GM18499 (cell line): ENCODE results near the gene SYCP2.

ENCODE experiments used
- ATAC-seq: cut with Tn5 transposase; IDR thresholded peaks from one replicate; pipeline ENCODE4 v1.9.1; 2021; ENCODE audit warnings: moderate number of reproducible peaks; ENCODE audit not compliant: insufficient read depth, unreplicated experiment

The SYCP2 gene

DNA sequence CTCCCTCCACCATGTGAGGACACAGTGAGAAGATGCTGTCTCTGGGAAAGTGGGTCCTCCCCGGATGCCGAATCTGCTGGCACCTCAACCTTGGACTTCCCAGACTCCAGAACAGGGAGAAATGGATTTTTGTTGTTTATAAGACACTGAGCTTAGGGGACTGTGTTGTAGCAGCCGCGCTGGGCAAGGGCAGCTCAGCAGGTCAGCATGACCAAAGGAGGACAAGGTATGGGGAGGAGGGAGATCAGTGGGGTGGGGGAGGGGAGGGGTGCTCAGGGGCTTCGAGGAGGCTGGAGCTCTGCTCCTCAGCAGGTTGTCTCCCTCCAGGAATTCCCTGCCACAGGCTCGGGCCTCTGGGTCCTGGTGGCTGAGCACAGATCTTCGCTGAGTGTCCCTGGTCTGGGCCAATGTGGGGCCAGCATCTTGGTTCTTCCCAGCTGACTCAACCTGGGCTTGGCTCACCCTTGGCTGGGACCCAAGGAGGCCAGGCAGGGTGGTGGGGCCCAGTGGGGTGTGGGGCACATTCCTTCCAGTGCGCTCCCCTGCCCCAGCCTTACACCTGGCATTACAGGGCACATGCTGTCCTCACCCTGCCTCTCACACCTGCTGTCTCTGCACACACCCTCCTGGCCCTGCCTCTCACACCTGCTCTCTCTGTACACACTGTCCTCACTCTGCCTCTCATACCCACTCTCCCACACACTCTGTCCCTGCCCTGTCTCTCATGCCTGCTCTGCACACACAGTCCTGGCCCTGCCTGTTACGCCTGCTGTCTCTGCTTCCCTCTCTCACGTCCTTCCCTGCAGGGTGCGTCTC lies 107.3 kb downstream of the SYCP2 start:
- no peak for ATAC-seq

DNA sequence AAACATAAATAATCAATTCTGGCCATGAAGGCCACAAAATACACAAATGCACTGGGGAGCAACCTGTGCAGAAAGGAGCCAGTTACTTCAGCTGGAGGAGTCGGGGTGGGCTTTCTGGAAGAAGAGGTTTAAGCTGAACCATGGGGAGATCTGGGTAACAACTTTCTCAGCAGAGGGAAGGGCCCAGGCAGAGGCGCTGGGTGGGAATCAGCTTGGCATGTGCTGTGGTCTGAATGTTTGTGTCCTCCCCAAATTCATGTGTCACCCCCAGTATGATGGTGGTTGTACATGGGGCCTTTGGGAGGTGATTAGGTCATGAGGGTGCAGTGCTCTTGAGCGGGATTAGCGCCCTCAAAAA lies 107.9 kb downstream of the SYCP2 start:
- ATAC-seq: no peak

DNA sequence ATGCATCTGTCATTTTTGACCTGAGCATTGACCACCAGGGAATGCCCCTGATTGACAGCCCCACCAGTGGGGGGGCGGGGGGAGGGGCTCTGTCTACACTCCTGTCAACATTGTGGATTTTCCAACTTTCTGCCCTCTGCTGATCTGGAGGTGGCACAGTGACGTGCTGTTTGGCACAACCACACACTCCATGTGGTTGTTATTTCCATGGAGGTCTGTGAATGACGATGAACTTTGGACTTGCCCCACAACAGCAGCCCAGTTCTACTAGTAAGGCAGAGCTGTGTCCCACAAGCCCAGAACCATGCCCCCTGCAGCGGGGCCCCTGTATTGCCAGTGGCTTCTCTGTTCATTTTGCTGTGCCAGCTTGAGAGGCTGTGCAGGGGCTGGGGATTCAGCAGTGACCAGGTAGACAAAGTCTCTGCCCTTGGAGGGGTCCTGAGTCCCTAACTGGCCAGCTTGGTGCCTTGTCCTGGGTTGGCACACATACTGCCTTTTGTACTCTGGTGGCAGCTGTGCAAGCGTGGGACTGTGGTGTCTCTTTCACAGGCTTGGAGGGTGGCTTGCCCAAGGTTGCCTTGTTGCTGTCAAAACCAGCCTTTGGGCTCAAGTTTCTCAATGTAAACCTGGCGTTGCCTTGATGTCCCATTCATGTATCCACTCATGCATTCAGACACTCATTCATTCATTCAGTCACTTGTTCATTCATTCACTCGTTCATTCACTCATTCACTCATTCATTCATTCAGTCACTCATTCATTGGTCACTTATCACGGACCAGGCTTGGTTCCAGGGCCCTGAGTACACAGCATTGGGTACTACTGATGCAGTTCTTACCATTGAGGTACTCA lies 108.5 kb downstream of the SYCP2 start:
- ATAC-seq: no peak

DNA sequence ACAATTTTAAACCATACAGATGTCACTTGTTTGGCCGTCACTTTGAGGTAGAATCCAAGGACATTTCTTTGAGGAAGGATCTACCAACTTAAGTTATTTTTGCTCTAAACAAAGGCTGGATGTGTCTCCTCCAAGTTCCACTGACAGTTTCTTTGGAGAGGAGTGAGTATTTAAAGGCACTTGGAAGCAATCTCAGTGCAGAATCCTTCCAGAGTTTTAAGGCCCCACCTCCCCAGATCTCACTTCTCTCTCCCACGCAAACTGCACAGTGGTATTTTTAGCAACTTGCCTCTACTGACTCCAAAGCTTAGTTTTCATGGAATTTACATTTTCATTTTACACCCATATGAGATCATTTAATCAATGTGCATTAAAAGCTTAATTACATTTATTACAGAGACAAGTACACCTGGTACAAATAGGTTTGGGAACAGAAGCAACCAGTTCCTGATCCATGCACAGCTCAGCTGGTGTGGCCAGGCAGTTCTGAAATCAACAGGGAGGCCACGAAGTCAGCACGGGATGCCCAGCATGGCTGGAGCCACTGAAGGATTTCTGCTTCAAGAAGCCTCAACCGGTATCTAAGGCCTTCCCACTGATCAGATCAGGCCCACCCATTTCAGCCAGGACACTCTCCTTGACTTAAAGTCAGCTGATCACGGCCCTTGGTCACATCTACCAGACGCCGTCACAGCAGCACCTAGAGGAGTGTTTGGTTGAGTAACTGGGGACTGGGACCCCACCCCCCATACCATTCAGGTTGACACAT lies 109.8 kb downstream of the SYCP2 start:
- ATAC-seq: no peak

DNA sequence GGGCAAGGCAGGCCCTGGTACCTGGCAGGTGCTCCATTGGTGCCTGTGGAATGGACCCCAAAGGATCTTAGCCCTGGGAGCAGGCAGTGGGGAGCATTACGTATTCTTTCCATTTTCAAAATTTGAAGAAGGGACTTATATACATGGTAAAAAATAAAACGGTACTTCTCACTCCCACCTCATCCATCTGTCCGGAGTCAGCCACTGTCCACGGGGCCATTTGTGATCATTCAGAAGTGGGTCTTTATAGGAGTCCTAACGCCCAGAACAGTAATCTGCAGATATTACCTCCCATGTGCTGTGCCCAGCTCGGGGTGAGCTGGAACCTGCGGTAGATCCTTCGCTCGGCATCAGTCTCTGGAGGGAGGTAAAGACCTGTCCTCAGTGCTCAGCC lies 110.4 kb downstream of the SYCP2 start:
- ATAC-seq: no peak

DNA sequence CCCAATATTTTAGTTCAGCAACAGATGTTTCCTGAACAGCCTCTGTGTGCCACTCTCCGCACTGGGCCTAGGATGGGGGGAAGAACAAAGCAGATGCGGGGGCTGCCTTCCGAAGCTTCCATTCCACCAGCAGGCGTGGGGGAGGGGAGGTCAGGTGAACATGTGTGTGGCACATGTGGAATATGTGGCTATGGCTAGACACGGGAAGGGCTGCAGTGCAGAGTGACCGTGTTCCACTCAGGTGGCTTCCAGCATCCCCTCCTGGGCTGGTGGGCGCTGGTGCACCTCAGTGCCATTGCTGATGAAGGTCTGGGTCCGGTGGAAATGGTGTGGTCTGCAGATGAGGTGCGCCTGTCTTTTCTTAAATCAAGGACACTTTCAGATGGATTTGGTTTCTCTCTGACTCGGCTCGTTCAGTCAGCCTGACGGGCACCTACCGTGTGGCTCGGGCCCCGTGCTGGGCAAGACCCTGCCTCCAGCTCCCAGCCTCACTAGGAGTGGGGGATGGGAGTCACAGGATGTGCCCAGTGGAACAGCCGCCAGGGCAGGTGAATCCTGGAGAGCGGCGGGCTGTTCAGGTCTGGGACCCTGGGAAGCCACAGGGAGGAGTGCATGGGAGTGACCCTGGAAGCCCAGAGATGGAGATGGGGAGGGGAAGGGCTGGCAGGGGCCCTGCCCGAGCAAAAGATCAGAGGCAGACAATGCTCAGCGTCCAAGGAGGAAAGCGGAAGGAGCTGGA lies 111.0 kb downstream of the SYCP2 start:
- ATAC-seq: no peak

DNA sequence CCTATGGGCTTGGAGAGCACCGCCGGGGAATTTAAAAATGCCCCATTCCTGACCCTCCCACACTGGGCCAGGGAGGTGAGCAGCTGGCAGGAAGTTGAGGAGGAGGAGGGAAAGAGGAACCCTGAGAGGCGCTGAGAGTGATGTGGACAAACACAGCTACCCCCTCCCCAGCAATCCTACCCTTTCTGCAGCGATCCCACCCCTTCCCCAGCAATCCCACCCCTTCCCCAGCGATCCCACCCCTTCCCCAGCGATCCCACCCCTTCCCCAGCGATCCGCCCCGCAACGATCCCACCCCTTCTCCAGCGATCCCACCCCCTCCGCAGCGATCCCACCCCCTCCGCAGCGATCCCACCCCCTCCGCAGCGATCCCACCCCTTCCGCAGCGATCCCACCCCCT lies 111.6 kb downstream of the SYCP2 start:
- no peak for ATAC-seq

DNA sequence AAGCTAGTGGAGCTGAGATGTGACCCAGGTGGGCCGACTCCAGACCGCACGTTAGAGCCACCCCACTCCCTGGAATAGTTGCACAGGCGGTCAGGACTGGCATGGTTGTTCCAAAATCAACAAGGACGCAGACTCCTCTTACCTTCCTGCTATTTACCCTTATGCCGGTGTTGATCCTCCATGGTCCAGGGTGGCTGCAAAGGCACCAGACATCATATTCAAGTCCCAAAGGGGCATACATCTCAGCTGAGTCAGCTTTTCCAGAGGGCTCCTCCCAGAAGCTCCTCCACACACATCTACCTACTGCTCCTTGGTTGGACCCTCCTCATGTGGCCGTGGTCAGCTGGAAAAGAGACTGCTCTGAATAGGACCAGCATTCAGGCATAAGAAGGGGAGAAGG lies 112.2 kb downstream of the SYCP2 start:
- ATAC-seq: no peak

DNA sequence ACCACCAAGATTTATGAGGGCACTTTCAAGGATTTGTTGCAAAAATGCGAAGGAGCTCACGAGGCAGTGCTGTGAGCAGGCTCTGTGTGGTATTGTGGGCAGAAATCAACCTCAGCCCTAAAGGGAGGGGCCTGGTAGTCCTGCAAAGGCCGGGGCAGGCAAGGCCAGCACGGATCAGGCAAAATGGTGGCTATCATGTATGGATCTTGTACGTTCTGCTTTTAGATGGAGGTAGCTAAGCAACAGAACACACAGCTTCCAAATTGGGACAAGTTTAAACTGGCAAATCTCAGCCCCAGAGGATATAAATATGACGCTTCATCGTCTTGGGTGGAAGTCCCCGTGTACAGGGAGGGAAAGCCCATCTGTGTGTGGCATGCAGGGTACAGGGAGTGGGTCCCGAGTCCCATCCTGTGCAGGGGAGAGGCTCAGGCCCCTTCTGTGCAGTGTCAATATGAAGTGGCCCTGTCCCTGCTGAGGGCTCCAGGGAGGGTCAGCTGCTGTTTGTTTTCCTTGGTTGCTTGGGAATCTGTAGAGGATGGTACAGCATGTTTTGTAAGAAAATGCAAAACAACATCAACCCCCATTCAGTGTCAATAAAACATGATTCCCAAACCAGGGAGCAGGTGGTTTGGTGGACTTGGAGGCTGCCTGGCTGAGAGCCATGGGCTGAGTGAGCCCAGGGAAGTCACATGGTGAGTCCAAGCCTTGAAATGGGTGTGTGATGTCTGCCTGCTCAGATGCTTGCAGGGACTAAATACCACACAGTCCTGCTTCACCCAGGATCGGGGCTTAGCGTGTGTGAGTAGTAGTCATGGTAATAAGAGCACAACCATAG lies 113.0 kb downstream of the SYCP2 start:
- no peak for ATAC-seq

DNA sequence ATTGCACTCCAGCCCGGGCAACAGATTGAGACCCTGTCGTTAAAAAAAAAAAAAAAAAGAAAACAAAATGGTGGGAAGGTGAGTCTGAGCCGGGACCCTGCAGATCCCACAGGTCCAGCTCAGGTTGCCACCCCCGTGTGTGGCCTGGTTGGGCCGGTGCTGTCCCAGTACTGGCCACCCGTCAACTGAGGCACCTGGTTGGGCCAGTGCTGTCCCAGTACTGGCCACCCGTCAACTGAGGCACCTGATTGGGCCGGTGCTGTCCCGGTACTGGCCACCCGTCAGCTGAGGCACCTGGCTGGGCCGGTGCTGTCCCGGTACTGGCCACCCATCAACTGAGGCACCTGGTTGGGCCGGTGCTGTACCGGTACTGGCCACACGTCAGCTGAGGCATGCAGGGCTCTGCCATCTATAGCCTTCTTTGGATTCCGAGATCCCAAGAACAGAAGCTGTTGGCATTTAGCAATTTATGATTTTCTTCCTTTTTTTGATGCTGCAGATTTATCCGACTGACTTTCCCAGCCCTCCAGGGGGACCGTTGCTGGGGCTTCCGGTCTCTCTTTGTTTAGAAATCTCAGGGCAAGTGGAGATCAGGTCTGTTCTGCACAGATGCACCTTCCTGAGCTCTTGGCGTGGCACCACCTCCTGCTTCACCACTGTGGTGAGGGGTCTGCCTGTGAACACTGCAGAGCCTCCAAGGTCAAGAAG lies 113.8 kb downstream of the SYCP2 start:
- no peak for ATAC-seq

DNA sequence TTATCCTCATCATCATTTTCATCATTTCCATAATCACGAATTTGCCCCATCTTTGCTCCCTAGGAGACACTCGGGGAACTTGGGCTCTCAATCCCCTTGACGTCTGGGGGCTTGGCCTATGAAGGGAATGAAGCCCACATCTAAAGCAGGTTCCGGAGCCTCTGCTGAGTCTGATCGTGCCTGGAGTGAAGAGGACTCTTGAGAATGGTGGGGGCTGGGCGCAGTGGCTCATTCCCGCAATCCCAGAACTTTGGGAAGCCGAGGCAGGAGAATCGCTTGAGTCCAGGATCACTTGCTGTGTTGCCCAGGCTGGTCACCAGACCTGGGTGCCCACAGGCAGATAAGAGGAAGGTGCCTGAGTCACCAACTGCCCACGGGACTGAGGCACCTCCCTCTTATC lies 114.5 kb downstream of the SYCP2 start:
- ATAC-seq: no peak

DNA sequence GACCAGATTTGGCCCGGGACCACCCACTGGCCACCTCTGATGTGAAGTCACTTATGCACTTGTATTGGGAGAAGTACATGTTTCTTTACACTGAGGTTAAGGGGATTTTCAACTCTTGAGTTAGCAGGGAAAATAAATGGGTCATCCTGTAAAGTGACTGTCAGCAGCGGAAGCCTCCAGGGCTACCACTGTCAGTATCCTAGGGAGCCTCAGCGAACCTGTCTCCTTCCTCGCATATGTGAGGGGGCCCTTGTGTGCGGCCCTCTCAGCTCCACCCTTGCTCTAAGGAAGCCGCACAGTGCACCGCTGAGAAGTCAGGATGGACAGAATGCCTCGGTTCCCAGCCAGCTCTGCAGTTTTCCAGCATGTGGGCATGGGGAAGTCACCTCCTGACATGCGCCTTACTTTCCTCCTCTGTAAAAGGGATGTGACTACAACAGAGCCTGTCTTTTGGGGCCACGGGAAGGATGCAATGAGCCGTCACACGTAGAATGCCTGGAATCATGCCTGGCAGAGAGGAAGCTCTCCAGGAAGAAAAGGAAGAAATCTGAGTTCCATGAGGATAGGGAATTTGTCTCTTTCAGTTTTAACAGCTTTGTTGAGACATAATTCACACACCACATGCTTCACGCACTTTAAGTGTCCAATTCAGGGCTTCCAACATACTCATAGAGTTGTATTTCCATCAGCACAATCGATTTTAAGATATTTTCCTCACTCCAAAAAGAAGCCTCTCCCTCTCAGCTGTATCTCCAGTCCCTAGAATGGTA lies 115.4 kb downstream of the SYCP2 start:
- ATAC-seq: no peak

DNA sequence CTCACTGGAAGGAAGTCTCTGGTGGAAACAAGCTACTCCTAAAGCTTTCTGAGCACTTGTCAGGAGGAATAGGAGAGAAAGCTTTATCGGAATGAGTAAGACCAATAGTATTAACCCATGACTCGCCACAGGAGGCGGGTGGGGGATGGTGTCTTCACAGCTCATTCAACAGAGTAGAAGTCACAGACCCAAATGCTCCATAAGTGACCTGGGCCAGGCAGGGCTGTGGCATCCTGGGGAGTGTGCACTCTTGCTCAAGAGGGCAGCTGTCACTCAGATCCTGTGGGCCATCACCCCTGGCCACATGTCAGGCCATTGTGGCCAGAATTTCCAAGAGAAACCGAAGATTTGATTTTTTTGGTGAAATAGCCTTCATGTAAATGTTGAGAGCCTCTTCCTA lies 116.0 kb downstream of the SYCP2 start:
- ATAC-seq: no peak

DNA sequence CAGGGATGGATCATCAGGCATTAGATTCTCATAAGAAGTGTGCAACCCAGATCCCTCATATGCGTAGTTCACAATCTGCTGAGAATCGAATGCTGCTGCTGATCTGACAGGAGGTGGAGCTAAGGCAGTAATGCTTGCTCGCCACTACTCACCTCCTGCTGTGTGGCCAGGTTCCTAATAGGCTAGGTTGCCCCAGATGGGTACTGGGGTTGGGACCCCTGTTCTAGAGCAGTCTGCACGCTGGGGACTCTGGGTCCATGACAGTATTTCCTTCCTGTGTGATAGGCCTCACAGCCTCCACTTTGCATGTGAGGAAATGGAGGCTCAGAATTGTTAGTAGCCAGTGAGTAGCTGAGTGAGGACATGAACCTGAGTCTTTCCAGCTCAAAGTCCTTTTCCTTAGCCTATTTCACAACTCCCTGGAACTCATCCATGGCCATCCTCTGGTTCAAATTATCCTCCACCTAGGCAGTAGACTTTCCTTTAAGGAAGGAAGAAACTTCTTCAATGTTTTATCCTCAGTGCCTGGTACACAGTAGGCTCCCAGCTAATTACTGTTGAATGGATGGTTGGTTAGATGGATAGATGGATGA lies 117.2 kb downstream of the SYCP2 start:
- no peak for ATAC-seq

DNA sequence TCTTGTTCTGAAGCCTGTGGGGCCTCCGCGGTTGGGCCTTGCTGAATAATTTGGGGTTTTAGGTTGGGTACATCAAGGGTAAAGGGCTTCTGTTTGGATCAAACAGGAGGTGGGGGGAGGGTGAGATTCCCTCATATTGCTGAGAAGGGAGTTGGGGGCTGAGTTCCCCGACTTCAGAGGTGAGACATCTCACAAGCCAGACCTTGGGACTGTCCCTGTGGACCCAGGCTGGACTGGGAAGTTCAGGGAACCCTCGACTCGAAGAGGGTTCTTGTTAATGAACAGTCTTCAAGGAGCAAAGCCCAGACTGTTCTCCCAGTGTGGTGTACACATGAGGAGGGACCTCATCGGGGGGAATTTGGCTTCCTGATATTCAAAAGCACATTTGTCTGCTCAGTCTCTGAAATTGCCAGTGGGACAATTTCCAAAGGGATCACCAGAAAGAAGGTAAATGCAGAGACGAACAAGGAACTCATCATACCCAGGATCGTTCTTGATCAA lies 118.5 kb downstream of the SYCP2 start:
- ATAC-seq: no peak

DNA sequence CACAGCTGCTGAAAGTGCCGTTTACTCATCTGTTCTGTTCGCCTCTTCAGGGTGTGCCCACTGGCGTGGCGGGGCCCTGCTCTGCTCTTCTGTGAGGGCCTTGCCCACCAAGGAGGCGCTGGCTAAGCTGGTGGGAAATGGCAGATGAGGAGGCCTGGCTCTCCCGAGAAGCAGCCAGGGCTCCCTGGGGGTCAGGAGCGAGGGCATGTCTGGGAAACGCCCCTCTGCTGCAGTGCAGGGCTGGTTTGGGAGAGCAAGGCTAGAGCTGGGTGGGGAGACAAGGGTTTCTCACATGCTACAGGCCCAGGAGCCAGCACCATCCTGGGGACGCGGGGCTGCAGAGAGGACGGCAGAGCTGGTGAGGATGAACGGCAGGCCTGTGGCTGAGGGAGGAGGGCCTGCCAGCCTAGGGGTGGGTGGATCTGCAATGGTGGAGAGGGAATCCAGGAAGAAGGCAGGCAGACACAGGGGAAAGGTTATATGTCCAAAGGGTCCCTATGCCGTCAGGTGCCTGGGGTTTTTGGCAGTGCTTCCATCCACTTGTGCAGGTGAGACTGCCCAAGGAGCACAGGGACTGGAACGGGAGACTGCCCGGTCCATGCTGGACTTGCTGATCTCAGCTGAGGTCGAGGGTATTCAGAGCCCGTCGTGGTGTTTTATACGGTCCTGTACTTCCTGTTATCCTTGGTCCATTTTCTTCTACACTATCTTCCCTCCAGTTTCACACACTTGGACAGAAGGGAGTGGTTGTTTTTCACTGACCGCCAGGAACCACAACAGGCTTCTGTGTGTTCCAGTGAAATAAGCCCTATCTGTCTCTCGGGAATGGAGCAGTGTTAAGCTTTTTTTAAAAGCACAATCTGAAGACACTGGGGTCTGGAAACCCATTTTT lies 119.2 kb downstream of the SYCP2 start:
- ATAC-seq: no peak
